Immature natural killer cell (primary cell): ENCODE measurements around the gene GOLPH3. TPM values are rescaled to one million over a fixed set of nuclear protein-coding genes. Genes with fewer than 3 reads are reported as not detected.
"Not testable (repeated sequence)": the region's sequence is repeated elsewhere in the genome, so short reads cannot be mapped to it uniquely, and the experiment has no call there.

ENCODE experiments used
- DNase-seq, 3 donors: peaks; one replicate each; pipeline ENCODE4 v3.0.0; 2022; ENCODE audit warnings: mixed read lengths in 1 of 3
- H3K27ac Mint-ChIP-seq, 6 donors: one replicate each; pipeline ENCODE4 v1.8.0; 2020; ENCODE audit warnings: mixed read lengths in 6 of 6, mild to moderate bottlenecking in 5 of 6, inconsistent platforms in 4 of 6, moderate library complexity in 3 of 6
- H3K27me3 Mint-ChIP-seq, 3 donors: one replicate each; pipeline ENCODE4 v1.8.0; 2020 to 2021; ENCODE audit warnings: low read depth in 3 of 3, mild to moderate bottlenecking in 3 of 3, mixed read lengths in 3 of 3, moderate library complexity in 3 of 3, inconsistent platforms in 1 of 3
- H3K36me3 Mint-ChIP-seq, 3 donors: one replicate each; pipeline ENCODE4 v1.8.0; 2020; ENCODE audit warnings: mixed read lengths in 3 of 3, inconsistent platforms in 2 of 3, mild to moderate bottlenecking in 2 of 3
- H3K4me1 Mint-ChIP-seq, 2 donors: one replicate each; pipeline ENCODE4 v1.8.0; 2020; ENCODE audit warnings: inconsistent platforms in 2 of 2, mild to moderate bottlenecking in 2 of 2, mixed read lengths in 2 of 2, moderate library complexity in 1 of 2
- H3K4me3 Mint-ChIP-seq, 5 donors: one replicate each; pipeline ENCODE4 v1.8.0; 2020; ENCODE audit warnings: mild to moderate bottlenecking in 5 of 5, mixed read lengths in 5 of 5, inconsistent platforms in 3 of 5, moderate library complexity in 3 of 5
- H3K9me3 Mint-ChIP-seq, 6 donors: one replicate each; pipeline ENCODE4 v1.8.0; 2020; ENCODE audit warnings: mild to moderate bottlenecking in 6 of 6, mixed read lengths in 6 of 6, inconsistent platforms in 4 of 6, moderate library complexity in 3 of 6
- polyA plus RNA-seq, 3 donors: library from polyadenylated mRNA; unstranded; fragments of 300-500 nt; fragmentation: Illumina TruSeq; gene quantifications; one replicate each; pipeline ENCODE4 v1.2.3, GENCODE V29; 2021

GOLPH3 gene
- 100 to 1,000 TPM; 109 to 128 (median 125) TPM for polyA plus RNA-seq

DNA sequence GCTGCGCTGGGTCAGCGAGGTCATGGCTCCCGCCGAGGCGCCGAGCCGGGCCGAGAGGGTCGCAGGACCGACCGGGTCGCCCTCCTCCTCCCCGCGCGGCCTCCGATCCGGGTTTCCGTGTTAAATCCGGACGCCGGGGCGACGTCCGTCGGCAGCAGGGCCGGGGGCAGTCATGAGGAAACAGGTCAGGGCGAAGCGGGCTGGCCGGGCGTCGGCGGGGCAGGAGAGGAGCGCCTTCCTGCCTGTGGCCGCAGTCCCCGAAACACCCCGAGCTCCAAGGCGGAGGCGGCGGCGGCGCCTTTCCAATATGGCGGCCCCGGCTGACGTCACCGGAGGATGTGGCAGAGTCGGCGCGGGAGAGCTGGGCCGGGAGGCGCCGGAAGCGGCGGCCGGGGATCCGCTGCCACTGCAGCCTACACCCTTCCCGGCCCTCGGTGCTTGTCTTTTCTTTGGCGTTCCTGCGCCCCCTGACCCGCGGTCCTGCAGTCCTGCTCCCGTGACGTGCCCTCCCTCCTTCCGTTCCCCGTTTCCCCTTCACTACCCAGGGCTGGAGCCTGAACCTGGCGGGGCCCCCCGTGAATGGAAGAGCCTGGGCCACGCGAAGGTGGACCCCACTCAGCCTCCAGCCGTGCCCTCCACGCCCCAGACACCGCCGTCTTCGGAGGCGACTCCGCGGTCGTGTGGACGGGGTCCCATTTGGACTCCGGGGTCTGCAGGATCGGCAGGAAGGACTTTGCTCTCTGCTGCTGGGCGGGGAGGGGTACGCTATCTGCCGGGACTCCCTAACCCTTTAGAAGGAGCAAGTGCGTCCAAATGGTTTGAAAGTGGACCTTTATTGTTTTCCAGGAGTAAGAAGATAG lies at the start of gene GOLPH3:
Gene GOLPH3, minus strand, starts transcription at position 309 of the 860 bp plus-strand sequence. Its CDS starts 285 bp downstream, at position 24.
- H3K27me3 Mint-ChIP-seq: peaks cover 3 to 17% (median 17%) of the 10 kb centered on the region in 3 donors
- no peaks in the 10 kb centered on the region for H3K9me3 Mint-ChIP-seq
- H3K4me1 Mint-ChIP-seq: peaks cover 39 to 44% of the 10 kb centered on the region in 2 donors
- DNase-seq: peak; percentile 93 to 95 (median 94)
- H3K27ac Mint-ChIP-seq: peak within 1 kb of the TSS; percentile 95 to 99 (median 98)
- peak within 1 kb of the TSS; percentile 95 to 99 (median 98) for H3K4me3 Mint-ChIP-seq
- H3K36me3 Mint-ChIP-seq: peaks cover 13 to 17% (median 16%) of the 10 kb centered on the region in 3 donors

GRCh38 chr5:32222723-32223470 lies 48.8 kb upstream of the GOLPH3 start:
- H3K4me3 Mint-ChIP-seq: no peak overlapping the region
- no peak for DNase-seq
- H3K27me3 Mint-ChIP-seq: peaks cover 0 to 2% (median 2%) of the 10 kb centered on the region in 3 donors
- no peaks in the 10 kb centered on the region for H3K4me1 Mint-ChIP-seq
- no peaks in the 10 kb centered on the region for H3K9me3 Mint-ChIP-seq
- H3K36me3 Mint-ChIP-seq: peaks cover 0 to 11% (median 0%) of the 10 kb centered on the region in 3 donors
- H3K27ac Mint-ChIP-seq: no peak overlapping the region

DNA sequence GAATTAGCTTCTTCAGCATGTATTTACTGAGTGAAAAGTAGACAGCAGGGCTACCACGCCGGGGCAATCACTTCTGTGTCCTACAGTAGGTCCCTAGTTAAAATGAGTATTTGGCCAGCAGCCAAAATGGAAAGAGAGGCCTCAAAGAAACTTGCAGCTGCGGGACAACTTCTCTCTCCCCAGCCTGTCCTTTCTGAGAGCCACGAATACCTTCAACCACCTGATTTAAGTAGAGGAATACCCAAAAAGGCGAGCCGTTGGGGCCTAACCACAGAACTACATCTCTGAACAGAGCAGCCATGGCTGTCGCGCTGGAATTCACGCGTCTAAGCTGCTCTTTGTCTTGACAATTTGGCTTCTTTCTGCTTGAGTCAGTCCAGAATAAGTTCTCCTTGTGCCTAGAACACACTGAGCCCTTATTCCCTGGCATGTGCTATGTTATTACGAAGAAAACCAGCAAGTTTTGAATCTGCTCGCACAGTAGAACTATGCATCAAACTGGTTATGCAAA lies 43.8 kb upstream of the GOLPH3 start:
- Mint-ChIP-seq H3K4me1 (no peaks in the 10 kb centered on the region), H3K4me3 (no peak overlapping the region), H3K27me3 (peaks cover 0 to 7% (median 6%) of the 10 kb centered on the region in 3 donors), H3K36me3 (no peaks in the 10 kb centered on the region), H3K27ac (no peak overlapping the region), H3K9me3 (no peaks in the 10 kb centered on the region)
- DNase-seq: no peak

DNA sequence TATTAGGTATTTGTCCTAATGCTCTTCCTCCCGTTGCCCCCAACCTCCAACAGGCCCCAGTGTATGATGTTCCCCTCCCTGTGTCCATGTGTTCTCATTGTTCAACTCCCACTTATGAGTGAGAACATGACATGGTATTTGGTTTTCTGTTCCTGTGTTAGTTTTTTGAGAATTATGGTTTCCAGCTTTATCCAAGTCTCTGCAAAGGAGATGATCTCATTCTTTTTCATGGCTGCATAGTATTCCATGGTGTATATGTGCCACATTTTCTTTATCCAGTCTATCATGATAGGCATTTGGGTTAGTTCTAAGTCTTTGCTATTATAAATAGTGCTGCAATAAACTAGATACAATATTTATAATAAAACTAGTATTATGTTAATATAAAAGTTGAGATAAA lies 40.2 kb upstream of the GOLPH3 start:
- H3K4me1 Mint-ChIP-seq, H3K4me3 Mint-ChIP-seq, H3K27ac Mint-ChIP-seq, H3K9me3 Mint-ChIP-seq, H3K27me3 Mint-ChIP-seq, H3K36me3 Mint-ChIP-seq, DNase-seq: not testable (repeated sequence)

DNA sequence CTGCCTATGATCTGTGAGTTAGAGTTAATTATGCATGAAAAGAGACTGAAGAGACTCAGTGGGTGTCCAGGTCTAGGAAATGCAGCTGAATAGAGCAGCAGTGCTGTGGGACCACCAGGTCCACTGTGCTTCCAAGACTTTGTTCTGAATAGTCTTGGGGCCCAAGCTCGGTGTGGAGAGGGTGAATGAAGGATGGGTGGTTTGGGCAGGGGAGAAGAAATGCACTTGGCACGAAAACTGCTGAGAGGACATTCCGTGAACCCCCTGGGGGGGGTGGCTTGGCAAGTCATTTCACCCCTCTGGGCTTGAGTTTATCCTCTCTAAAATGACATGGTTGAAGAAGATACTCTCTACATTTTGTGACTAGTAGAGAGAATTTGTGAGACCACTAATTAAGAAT lies 36.0 kb upstream of the GOLPH3 start:
- H3K36me3 Mint-ChIP-seq: no peaks in the 10 kb centered on the region
- peaks cover 0 to 1% of the 10 kb centered on the region in 2 donors for H3K4me1 Mint-ChIP-seq
- no peak overlapping the region for H3K27ac Mint-ChIP-seq
- peaks cover 0 to 2% (median under 1%) of the 10 kb centered on the region in 3 donors for H3K27me3 Mint-ChIP-seq
- peaks cover 0 to 2% (median 0%) of the 10 kb centered on the region in 6 donors for H3K9me3 Mint-ChIP-seq
- DNase-seq: no peak
- no peak overlapping the region for H3K4me3 Mint-ChIP-seq

DNA sequence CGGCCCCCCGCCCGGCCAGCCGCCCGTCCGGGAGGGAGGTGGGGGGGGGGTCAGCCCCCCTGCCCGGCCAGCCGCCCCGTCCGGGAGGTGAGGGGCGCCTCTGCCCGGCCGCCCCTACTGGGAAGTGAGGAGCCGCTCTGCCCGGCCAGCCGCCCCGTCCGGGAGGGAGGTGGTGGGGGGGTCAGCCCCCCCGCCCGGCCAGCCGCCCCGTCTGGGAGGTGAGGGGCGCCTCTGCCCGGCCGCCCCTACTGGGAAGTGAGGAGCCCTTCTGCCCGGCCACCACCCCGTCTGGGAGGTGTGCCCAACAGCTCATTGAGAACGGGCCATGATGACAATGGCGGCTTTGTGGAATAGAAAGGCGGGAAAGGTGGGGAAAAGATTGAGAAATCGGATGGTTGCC lies 34.7 kb upstream of the GOLPH3 start:
- DNase-seq, H3K4me1 Mint-ChIP-seq: not testable (repeated sequence)

GRCh38 chr5:32207355-32207634 lies 33.2 kb upstream of the GOLPH3 start:
- Mint-ChIP-seq H3K27me3 (peaks cover 0 to 7% (median 2%) of the 10 kb centered on the region in 3 donors), H3K27ac (no peak overlapping the region), H3K9me3 (peaks cover 0 to 2% (median 0%) of the 10 kb centered on the region in 6 donors), H3K4me3 (no peak overlapping the region), H3K4me1 (peaks cover 0 to 1% of the 10 kb centered on the region in 2 donors), H3K36me3 (no peaks in the 10 kb centered on the region)
- no peak for DNase-seq

More for the DNA sequence above, 34.7 kb upstream of the GOLPH3 start:
- not testable (repeated sequence) for H3K27ac Mint-ChIP-seq, H3K4me3 Mint-ChIP-seq, H3K27me3 Mint-ChIP-seq, H3K9me3 Mint-ChIP-seq, H3K36me3 Mint-ChIP-seq

- H3K27ac Mint-ChIP-seq: no peak overlapping the region
- peaks cover 0 to 7% (median 5%) of the 10 kb centered on the region in 3 donors for H3K27me3 Mint-ChIP-seq
- H3K36me3 Mint-ChIP-seq: no peaks in the 10 kb centered on the region
- peaks cover 0 to 2% (median 0%) of the 10 kb centered on the region in 6 donors for H3K9me3 Mint-ChIP-seq
- H3K4me1 Mint-ChIP-seq: peaks cover 0 to 1% of the 10 kb centered on the region in 2 donors
- no peak for DNase-seq
- H3K4me3 Mint-ChIP-seq: no peak overlapping the region
These were observed 32.6 kb upstream of the GOLPH3 start for GRCh38 chr5:32206509-32207354.

DNA sequence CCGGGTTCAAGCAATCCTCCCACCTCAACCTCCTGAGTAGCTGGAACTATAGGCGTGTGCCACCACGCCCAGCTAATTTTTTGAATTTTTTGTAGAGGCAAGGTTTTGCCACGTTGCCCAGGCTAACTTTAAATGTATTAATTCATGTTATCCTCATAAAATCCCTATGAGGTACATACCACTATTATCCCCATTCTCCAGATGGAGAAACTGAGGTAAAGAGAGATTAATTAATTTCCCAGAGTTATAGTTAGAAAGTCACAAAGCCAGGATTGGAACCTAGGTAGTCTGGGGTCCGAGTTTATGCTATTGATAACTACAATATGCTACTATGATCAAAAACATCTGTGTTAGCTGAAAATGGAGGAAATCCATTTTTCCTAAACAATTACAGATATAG lies 31.9 kb upstream of the GOLPH3 start:
- H3K36me3 Mint-ChIP-seq: no peaks in the 10 kb centered on the region
- DNase-seq: no peak
- no peak overlapping the region for H3K27ac Mint-ChIP-seq
- peaks cover 0 to 2% (median 0%) of the 10 kb centered on the region in 6 donors for H3K9me3 Mint-ChIP-seq
- peaks cover 0 to 10% (median 5%) of the 10 kb centered on the region in 3 donors for H3K27me3 Mint-ChIP-seq
- H3K4me3 Mint-ChIP-seq: no peak overlapping the region
- H3K4me1 Mint-ChIP-seq: no peaks in the 10 kb centered on the region

DNA sequence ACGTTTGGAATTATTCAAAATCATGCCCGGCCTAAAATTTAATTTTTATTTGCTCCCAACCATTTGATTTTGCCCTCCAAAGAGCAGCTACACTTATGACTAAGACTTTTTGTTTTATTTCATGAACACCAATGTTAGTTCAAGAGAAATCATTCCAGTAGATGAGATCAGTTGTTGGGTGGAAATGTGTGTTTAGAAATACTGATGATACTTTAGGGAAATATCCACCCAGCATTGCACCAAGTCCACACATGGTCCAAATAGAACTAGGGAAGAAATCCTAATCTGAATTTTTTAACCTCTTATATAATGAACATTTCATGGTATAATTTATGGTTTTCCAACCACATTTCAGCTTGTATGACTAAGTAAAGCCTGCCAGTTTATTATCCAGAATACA lies 28.3 kb upstream of the GOLPH3 start:
- Mint-ChIP-seq H3K4me1 (no peaks in the 10 kb centered on the region), H3K27me3 (peaks cover 0 to 15% (median 5%) of the 10 kb centered on the region in 3 donors)

GRCh38 chr5:32201122-32201753 lies 27.1 kb upstream of the GOLPH3 start:
- Mint-ChIP-seq H3K27me3 (peaks cover 0 to 15% (median 5%) of the 10 kb centered on the region in 3 donors), H3K4me3 (no peak overlapping the region), H3K27ac (no peak overlapping the region), H3K9me3 (no peaks in the 10 kb centered on the region), H3K4me1 (no peaks in the 10 kb centered on the region), H3K36me3 (no peaks in the 10 kb centered on the region)
- no peak for DNase-seq

More for the DNA sequence above, 28.3 kb upstream of the GOLPH3 start:
- no peaks in the 10 kb centered on the region for H3K36me3 Mint-ChIP-seq
- DNase-seq: no peak
- no peak overlapping the region for H3K4me3 Mint-ChIP-seq
- H3K9me3 Mint-ChIP-seq: peaks cover 0 to 2% (median 0%) of the 10 kb centered on the region in 6 donors
- no peak overlapping the region for H3K27ac Mint-ChIP-seq

- DNase-seq: no peak
- Mint-ChIP-seq H3K4me1 (no peaks in the 10 kb centered on the region), H3K9me3 (no peaks in the 10 kb centered on the region), H3K4me3 (no peak overlapping the region), H3K27me3 (peaks cover 0 to 21% (median 7%) of the 10 kb centered on the region in 3 donors), H3K36me3 (no peaks in the 10 kb centered on the region), H3K27ac (no peak overlapping the region)
These were observed 22.9 kb upstream of the GOLPH3 start for GRCh38 chr5:32197032-32197431.

DNA sequence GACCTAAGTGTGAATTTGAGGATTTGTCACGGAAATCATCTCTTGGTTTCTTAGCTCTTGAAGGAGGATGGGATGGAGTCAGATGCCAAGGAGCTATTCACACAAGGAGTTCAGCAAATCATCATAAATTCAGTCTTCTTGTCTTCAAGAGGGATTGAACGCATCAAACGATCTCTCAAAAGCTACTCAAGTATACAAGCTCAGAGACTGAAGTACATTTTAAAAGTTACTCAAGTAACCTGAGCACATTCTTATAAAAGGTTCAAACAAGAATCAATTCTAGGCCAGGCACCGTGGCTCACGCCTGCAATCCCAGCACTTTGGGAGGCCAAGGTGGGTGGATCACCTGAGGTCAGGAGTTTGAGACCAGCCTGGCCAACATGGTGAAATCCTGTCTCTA lies 21.1 kb upstream of the GOLPH3 start:
- Mint-ChIP-seq H3K36me3 (no peaks in the 10 kb centered on the region), H3K9me3 (no peaks in the 10 kb centered on the region), H3K27me3 (peaks cover 0 to 18% (median 6%) of the 10 kb centered on the region in 3 donors), H3K27ac (no peak overlapping the region), H3K4me3 (no peak overlapping the region), H3K4me1 (no peaks in the 10 kb centered on the region)
- no peak for DNase-seq
